ENCODE results near the gene SP3.

GRCh38 chr2:173865971-173866873 lies 99.0 kb downstream of the SP3 start:
- TF ChIP-seq CTCF (IDR thresholded peaks at IDR 0.05), result no peak
- TF ChIP-seq POLR2A (IDR thresholded peaks at IDR 0.05), result no peak

Measured in right lobe of liver (tissue), 4 donors.